ENCODE measurements around the gene EIF2B1.

EIF2B1 gene

GRCh38 chr12:123578243-123578642 is 55.2 kb downstream of the EIF2B1 start:
- no peak for DNase-seq (ENCODE audit: low read depth, low spot score)
- no peak for TF ChIP-seq CTCF (IDR thresholded peaks at IDR 0.05; ENCODE audit: insufficient read depth, low read length, missing control alignments)
- no peak overlapping the region for H3K4me3 ChIP-seq (ENCODE audit: low read depth, low read length)
- ChIA-PET CTCF (no interaction called here), POLR2A (interaction anchor here (0.6 to 0.7 kb wide), 2 partner anchors 126 to 236 kb away, joined by 3 to 6 read pairs; no protein-coding TSS in a partner anchor)

- H3K4me3 ChIP-seq (ENCODE audit: low read depth, low read length), result no peak overlapping the region
- TF ChIP-seq CTCF (IDR thresholded peaks at IDR 0.05; ENCODE audit: insufficient read depth, low read length, missing control alignments), result no peak
- ChIA-PET POLR2A (no interaction called here), CTCF (no interaction called here)
- DNase-seq (ENCODE audit: low read depth, low spot score), result no peak
These were observed 56.9 kb downstream of the EIF2B1 start for GRCh38 chr12:123576611-123577010.

- CTCF ChIA-PET, result interaction anchor here (2.8 kb wide), 1 partner anchor 10 kb away, joined by 8 read pairs; the partner anchor contains the start of gene TMED2
- POLR2A ChIA-PET, result no interaction called here
These were observed 59.6 kb downstream of the EIF2B1 start for GRCh38 chr12:123573870-123574269.

GRCh38 chr12:123572391-123572790 is 61.1 kb downstream of the EIF2B1 start:
- ChIA-PET CTCF (interaction anchor here (1.3 to 2.8 kb wide), 3 partner anchors 9 to 11 kb away, joined by 4 to 13 read pairs (median 8); partner anchors contain the start of gene TMED2), POLR2A (no interaction called here)
- H3K4me3 ChIP-seq (ENCODE audit: low read depth, low read length), result no peak overlapping the region
- no peak for DNase-seq (ENCODE audit: low read depth, low spot score)
- TF ChIP-seq CTCF (IDR thresholded peaks at IDR 0.05; ENCODE audit: insufficient read depth, low read length, missing control alignments), result no peak

More at GRCh38 chr12:123573870-123574269, 59.6 kb downstream of the EIF2B1 start:
- TF ChIP-seq CTCF (IDR thresholded peaks at IDR 0.05; ENCODE audit: insufficient read depth, low read length, missing control alignments), result no peak
- no peak overlapping the region for H3K4me3 ChIP-seq (ENCODE audit: low read depth, low read length)
- DNase-seq (ENCODE audit: low read depth, low spot score), result no peak

- CTCF ChIA-PET, result interaction anchor here (0.9 to 2.8 kb wide), 4 partner anchors 10 to 205 kb away, joined by 3 to 13 read pairs (median 6); partner anchors contain the start of gene TMED2
- no peak for DNase-seq (ENCODE audit: low read depth, low spot score)
- POLR2A ChIA-PET, result interaction anchor here (0.6 to 1.5 kb wide), 3 partner anchors 8 to 23 kb away, joined by 3 to 8 read pairs (median 3); partner anchors contain the start of gene TMED2
- TF ChIP-seq CTCF (IDR thresholded peaks at IDR 0.05; ENCODE audit: insufficient read depth, low read length, missing control alignments), result no peak
- H3K4me3 ChIP-seq (ENCODE audit: low read depth, low read length), result no peak overlapping the region
These were observed 62.1 kb downstream of the EIF2B1 start for GRCh38 chr12:123571343-123571813.
